ES-I3 (cell line): ENCODE data around the gene ADAM21.
"Not testable (repeated sequence)": the region's sequence is repeated elsewhere in the genome, so short reads cannot be mapped to it uniquely, and the experiment has no call there.

ENCODE experiments used
- H3K36me3 ChIP-seq: 2 replicates; pipeline ENCODE4 v1.6.1; 2013; ENCODE audit warnings: mild to moderate bottlenecking, low read length, control low read depth, moderate library complexity; ENCODE audit not compliant: insufficient read depth
- H3K4me1 ChIP-seq: 2 replicates; pipeline ENCODE4 v1.6.1; 2013; ENCODE audit warnings: mild to moderate bottlenecking, control low read depth, low read length; ENCODE audit not compliant: insufficient read depth
- H3K9ac ChIP-seq: 2 replicates; pipeline ENCODE4 v1.6.1; 2013; ENCODE audit warnings: low read depth, mild to moderate bottlenecking, low read length, moderate library complexity
- H3K9me3 ChIP-seq: 2 replicates; pipeline ENCODE4 v1.6.1; 2013; ENCODE audit warnings: mild to moderate bottlenecking, low read length, moderate library complexity; ENCODE audit not compliant: control insufficient read depth, insufficient read depth

The ADAM21 gene

DNA sequence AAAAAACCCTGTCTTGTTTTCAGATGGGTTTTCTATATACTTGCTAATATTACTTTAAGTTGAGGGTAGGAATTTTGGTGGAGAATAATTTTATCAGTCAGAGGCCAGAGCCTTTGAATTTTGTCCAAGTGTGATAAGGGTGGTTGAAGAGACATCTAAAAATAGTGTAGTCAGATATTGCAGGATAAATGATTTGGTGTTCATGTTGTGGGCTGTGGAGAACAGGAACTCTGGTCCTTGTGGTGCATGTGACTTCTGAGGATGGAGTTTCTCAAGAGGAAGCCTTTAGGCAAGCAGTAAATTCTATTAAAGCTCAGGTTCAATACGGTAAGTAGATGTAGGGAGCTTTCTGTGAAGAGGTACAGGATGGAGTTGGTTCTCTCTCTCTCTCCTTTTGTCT, 2.8 kb downstream of the ADAM21 start:
- Histone ChIP-seq H3K9ac (no peak overlapping the region), H3K36me3 (no peaks in the 10 kb centered on the region), H3K9me3 (no peaks in the 10 kb centered on the region), H3K4me1 (no peaks in the 10 kb centered on the region)

DNA sequence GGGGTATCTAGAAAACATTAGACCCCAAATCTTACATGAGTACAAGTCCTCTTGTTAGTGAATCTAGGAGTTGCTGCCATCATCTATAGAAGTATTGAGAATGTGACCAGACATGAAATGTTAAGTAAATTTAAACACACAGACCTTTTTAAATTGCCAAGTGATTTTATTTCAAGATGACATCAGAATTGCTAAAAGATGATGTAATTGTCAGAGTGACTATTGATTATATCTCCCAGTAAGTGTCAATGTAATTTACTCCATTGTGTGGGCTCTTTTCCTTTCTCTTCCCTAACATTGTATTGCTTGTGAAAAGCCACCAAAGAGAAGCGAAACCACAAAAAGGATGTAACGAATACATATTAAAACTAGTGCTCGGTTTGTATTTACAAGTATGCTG, 16.8 kb downstream of the ADAM21 start:
- Histone ChIP-seq H3K36me3 (no peaks in the 10 kb centered on the region), H3K4me1 (peaks cover 9% of the 10 kb centered on the region; the same call in 1 of the 2 replicates), H3K9ac (no peak overlapping the region), H3K9me3 (no peaks in the 10 kb centered on the region)

GRCh38 chr14:70470863-70471563, 19.0 kb downstream of the ADAM21 start:
- not testable (repeated sequence) for H3K9ac ChIP-seq, H3K9me3 ChIP-seq, H3K4me1 ChIP-seq, H3K36me3 ChIP-seq

DNA sequence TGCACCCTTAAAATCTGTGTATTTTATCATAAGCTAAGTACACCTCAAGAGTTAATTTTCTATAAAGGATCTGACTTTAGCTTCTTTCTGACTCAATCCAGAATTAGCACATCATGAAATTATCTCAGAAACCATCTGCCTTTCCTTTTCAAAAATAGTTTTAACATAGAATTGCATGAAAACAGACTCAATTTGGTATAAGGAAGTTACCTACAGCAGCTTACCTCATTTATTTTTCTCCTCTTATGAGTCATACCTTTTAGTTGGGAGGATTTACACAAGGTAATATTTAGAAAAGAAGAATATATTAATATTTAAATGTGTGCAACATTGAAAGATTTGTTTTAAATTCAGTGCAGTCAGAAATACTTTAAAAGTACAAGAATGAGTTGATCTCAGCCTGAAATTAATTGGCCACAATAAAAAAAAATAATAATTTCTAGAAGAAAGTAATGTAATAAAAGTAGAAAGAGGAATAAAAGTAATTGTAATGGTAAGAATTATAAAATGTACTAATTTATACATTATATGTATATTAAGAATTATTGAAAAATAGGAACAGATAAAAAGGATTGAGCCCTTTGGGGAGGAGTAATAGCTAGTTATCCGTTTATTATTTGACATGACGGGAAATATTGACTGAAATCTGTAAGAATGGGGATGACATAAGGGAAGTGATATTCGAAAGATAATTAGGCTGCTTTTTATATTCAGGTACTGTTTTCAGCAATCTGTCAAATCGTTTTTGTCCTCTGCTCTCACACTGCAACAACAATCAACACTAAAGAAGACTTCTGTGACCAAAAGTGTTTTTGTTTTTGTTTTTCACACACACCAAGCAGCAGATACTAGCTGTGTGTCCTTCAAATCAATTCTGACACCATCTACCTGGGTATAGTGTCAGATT, 20.5 kb downstream of the ADAM21 start:
- Histone ChIP-seq H3K36me3 (no peaks in the 10 kb centered on the region), H3K9me3 (no peaks in the 10 kb centered on the region), H3K9ac (no peak overlapping the region), H3K4me1 (peaks cover 9% of the 10 kb centered on the region; the same call in 1 of the 2 replicates)

DNA sequence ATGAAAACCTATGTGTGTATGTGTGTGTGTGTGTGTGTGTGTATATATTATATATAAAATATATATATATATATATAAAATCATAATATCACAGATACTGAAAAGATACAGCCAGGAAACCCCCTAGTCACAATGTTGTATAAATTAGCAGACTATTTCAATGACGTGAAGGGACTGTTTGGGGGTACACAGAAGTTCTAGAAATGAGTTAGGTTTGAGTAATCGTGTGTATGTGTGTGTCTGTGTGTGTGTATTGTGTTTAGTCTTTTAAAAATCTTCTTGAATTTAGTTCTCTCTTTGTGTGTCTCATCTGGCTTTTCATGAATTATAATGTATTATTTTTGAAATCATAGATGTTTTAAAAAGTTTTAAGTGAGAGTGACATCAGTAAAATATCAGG, 21.9 kb downstream of the ADAM21 start:
- Histone ChIP-seq H3K36me3 (no peaks in the 10 kb centered on the region), H3K9ac (no peak overlapping the region)

DNA sequence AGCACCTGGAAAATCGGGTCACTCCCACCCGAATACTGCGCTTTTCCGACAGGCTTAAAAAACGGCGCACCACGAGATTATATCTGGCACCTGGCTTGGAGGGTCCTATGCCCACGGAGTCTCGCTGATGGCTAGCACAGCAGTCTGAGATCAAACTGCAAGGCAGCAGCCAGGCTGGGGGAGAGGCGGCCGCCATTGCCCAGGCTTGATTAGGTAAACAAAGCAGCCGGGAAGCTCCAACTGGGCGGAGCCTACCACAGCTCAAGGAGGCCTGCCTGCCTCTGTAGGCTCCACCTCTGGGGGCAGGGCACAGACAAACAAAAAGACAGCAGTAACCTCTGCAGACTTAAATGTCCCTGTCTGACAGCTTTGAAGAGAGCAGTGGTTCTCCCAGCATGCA, 23.5 kb downstream of the ADAM21 start:
- not testable (repeated sequence) for H3K4me1 ChIP-seq, H3K9me3 ChIP-seq, H3K36me3 ChIP-seq, H3K9ac ChIP-seq

More for the DNA sequence above, 21.9 kb downstream of the ADAM21 start:
- peaks cover 9% of the 10 kb centered on the region; the same call in 1 of the 2 replicates for H3K4me1 ChIP-seq
- H3K9me3 ChIP-seq: no peaks in the 10 kb centered on the region

DNA sequence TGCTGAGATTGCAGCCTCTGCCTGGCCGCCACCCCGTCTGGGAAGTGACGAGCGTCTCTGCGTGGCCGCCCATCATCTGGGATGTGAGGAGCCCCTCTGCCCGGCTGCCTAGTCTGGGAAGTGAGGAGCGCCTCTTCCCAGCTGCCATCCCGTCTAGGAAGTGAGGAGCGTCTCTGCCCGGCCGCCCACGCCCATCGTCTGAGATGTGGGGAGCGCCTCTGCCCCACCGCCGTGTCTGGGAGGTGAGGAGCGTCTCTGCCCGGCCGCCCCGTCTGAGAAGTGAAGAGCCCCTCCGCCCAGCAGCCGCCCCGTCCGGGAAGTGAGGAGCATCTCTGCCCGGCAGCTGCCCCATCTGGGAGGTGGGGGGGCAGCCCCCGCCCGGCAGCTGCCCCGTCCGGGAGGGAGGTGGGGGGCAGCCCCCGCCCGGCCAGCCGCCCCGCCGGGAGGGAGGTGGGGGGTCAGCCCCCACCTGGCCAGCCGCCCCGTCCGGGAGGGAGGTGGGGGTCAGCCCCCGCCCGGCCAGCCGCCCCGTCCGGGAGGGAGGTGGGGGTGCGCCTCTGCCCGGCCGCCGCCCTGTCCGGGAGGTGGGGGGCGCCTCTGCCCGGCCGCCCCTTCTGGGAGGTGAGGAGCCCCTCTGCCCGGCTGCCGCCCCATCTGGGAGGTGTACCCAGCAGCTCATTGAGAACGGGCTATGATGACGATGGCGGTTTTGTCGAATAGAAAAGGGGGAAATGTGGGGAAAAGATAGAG, 25.6 kb downstream of the ADAM21 start:
- not testable (repeated sequence) for H3K9me3 ChIP-seq, H3K36me3 ChIP-seq, H3K4me1 ChIP-seq, H3K9ac ChIP-seq

DNA sequence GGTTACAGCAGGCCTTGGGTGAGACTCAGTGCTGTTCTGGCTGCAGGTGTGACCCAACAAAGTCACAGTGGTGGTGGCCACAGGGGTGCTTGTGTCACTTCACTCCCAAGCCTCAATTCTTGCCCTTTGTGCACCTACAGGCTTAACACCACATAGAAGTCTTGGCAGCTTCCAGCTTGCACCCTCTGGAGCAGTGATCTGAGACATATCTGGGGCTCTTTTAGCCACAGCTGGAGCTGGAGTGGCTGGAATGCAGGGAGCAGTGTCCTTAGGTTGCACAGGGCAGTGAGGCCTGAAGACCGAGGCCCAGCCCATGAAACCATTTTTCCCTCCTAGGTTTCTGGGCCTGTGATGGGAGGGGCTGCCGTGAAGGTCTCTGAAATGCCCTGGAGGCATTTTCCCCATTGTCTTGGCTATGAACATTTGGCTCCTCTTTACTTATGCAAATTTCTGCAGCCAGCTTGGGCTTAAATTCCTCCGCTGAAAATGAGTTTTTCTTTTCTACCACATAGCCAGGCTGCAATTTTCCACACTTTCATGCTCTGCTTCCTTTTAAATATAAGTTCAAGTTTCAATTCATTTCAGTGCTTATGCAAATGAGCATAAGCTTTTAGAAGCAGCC, 37.7 kb downstream of the ADAM21 start:
- Histone ChIP-seq H3K36me3 (no peaks in the 10 kb centered on the region), H3K9me3 (peaks cover 16% of the 10 kb centered on the region), H3K4me1 (no peaks in the 10 kb centered on the region), H3K9ac (no peak overlapping the region)

- Histone ChIP-seq H3K9ac (no peak overlapping the region), H3K36me3 (no peaks in the 10 kb centered on the region), H3K9me3 (no peaks in the 10 kb centered on the region), H3K4me1 (no peaks in the 10 kb centered on the region)
Measured at GRCh38 chr14:70498191-70498590, 46.2 kb downstream of the ADAM21 start.
